ENCODE data around the gene NPFF. TPM values are rescaled to one million over a fixed set of nuclear protein-coding genes. Genes with fewer than 3 reads are reported as not detected.

The NPFF gene
- total and polyA plus RNA-seq, 2 of the 13 experiments (the other 11 are each of a cell fraction or from before 2014, with no cell fraction given) = not detected

GRCh38 chr12:53500776-53501614, 6.3 kb downstream of the NPFF start, which contains the start of gene TARBP2 (continued):
- TF ChIP-seq DZIP1 (CRISPR knock-in tag; IDR thresholded peaks at IDR 0.05) (peak; percentile 91), SKIL (CRISPR knock-in tag; IDR thresholded peaks at IDR 0.05; ENCODE audit: borderline replicate concordance) (no peak), ZNF30 (CRISPR knock-in tag; IDR thresholded peaks at IDR 0.05) (peak; percentile 81; the same call in 1 of the 2 replicates), NCOA2 (CRISPR knock-in tag; IDR thresholded peaks at IDR 0.05) (0 out of 2 replicates have a peak, but pooled peaks have one; percentile 11), JUNB (CRISPR knock-in tag; IDR thresholded peaks at IDR 0.05; ENCODE audit: borderline replicate concordance) (no peak), SAP130 (CRISPR knock-in tag; IDR thresholded peaks at IDR 0.05; ENCODE audit: low read depth) (peak; percentile 68), TRIM24 (CRISPR knock-in tag; IDR thresholded peaks at IDR 0.05) (no peak), ZKSCAN1 (IDR thresholded peaks at IDR 0.05; ENCODE audit: low read length) (0 out of 2 replicates have a peak, but pooled peaks have one; percentile 6), PLSCR1 (CRISPR knock-in tag; IDR thresholded peaks at IDR 0.05; ENCODE audit: borderline replicate concordance) (no peak), NR0B2 (CRISPR knock-in tag; IDR thresholded peaks at IDR 0.05) (no peak), SP2 (CRISPR knock-in tag; IDR thresholded peaks at IDR 0.05) (peak; percentile 83), NAIF1 (CRISPR knock-in tag; IDR thresholded peaks at IDR 0.05; ENCODE audit: borderline replicate concordance) (peak; percentile 73; the same call in 1 of the 2 replicates), POGZ (CRISPR knock-in tag; IDR thresholded peaks at IDR 0.05) (peak; percentile 84), ATF7-NPFF (CRISPR knock-in tag; IDR thresholded peaks at IDR 0.05; ENCODE audit: low read depth) (peak; percentile 16; the same call in 1 of the 2 replicates)
- TF ChIP-seq, protein P1, sequence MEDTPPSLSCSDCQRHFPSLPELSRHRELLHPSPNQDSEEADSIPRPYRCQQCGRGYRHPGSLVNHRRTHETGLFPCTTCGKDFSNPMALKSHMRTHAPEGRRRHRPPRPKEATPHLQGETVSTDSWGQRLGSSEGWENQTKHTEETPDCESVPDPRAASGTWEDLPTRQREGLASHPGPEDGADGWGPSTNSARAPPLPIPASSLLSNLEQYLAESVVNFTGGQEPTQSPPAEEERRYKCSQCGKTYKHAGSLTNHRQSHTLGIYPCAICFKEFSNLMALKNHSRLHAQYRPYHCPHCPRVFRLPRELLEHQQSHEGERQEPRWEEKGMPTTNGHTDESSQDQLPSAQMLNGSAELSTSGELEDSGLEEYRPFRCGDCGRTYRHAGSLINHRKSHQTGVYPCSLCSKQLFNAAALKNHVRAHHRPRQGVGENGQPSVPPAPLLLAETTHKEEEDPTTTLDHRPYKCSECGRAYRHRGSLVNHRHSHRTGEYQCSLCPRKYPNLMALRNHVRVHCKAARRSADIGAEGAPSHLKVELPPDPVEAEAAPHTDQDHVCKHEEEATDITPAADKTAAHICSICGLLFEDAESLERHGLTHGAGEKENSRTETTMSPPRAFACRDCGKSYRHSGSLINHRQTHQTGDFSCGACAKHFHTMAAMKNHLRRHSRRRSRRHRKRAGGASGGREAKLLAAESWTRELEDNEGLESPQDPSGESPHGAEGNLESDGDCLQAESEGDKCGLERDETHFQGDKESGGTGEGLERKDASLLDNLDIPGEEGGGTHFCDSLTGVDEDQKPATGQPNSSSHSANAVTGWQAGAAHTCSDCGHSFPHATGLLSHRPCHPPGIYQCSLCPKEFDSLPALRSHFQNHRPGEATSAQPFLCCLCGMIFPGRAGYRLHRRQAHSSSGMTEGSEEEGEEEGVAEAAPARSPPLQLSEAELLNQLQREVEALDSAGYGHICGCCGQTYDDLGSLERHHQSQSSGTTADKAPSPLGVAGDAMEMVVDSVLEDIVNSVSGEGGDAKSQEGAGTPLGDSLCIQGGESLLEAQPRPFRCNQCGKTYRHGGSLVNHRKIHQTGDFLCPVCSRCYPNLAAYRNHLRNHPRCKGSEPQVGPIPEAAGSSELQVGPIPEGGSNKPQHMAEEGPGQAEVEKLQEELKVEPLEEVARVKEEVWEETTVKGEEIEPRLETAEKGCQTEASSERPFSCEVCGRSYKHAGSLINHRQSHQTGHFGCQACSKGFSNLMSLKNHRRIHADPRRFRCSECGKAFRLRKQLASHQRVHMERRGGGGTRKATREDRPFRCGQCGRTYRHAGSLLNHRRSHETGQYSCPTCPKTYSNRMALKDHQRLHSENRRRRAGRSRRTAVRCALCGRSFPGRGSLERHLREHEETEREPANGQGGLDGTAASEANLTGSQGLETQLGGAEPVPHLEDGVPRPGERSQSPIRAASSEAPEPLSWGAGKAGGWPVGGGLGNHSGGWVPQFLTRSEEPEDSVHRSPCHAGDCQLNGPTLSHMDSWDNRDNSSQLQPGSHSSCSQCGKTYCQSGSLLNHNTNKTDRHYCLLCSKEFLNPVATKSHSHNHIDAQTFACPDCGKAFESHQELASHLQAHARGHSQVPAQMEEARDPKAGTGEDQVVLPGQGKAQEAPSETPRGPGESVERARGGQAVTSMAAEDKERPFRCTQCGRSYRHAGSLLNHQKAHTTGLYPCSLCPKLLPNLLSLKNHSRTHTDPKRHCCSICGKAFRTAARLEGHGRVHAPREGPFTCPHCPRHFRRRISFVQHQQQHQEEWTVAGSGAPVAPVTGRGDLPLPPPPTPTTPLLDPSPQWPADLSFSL (CRISPR knock-in tag; IDR thresholded peaks at IDR 0.05) = no peak
